GM21786 (cell line): ENCODE results near the gene MALL.
"Not testable (repeated sequence)": the region's sequence is repeated elsewhere in the genome, so short reads cannot be mapped to it uniquely, and the experiment has no call there.

ENCODE experiments used
- ATAC-seq: cut with Tn5 transposase; IDR thresholded peaks from one replicate; pipeline ENCODE4 v1.9.1; 2021; ENCODE audit not compliant: unreplicated experiment

The MALL gene

DNA sequence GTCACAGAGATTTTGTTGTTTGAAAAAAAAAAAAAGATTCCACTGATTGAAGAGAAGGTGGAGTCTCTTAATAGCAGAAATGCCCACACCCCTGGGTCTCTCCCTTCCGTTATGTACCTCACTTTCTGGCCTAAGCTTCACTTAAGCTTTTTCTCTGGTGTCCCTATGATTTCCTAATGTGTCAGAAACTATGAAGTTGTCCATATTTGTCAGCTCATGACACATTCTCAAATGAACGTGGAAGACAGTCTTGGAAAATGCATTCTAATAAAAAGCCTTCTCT lies 5.4 kb upstream of the MALL start:
- ATAC-seq, result no peak

DNA sequence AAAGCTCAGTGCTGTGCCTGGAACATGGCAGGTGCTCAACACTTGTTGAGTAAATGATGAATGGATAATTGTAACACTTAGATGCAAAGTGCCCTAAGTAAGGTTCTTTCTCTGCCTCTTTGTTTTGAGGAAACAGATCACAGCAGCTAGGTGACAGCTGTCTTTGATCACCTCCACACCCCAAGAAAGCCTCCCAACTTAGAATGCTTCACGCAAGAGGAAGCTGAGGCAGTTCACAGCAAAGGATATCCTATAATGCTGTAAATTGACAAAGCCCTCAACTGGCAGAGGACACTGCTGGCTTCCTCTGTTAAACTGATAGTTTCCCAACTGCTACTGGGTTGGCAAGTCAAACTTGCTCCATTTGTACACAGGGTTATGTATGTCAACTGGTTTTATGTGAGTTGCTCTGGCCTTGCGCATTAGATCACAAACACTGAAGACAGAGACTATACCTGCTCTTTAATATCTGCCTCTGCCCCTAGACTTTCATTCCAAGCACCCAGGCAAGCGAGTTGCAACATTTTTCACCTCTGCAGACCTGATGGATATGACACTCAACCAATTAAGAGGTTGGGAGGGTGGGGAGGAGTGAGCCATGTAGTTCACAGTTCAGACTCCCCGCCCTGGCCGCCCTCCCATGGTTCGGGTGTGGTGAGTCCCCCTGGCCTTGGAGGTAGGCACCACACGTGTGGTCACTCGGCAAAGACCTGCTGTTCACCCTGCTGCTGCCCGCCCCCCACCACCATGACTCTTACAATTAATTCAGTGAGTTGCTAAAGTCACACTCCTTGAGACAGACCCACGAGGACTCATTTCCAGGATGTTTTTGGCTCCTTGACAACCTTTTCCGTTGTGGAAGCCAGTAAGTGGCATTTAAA lies 4.8 kb upstream of the MALL start:
- ATAC-seq, result no peak

DNA sequence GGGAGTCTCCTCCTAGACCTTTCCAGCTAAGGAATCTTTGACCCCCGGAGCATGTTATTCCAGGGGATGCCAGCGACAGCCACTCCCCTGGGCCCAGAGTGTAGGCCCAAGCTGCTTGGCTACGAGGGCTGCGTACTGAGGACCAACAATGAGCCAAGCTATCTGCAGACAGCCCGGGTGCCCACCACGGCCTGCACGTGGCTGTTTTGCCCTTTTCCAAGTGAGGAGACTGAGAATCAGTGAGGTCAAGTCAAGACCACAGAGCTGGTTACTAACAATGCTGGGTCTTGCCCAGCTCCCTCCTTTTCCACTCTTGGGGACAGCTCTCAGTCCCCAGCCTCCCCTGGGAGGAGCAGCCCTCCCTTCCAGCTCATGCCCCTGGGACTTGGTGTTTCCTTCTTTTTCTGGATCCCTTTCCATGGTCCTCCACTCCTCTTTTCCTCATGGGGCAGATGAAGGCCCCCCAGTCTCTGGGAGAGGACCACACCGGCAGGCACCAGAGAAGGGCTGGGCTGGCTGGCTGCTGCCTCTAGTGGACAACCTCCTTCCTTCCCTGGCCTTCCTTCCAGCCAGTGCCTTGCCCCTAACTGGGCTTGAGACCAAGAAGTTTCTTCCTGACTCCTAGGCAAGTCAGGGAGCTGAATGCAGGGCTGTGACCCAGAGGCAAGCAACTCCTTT lies 550 bp upstream of the MALL start:
- no peak for ATAC-seq

DNA sequence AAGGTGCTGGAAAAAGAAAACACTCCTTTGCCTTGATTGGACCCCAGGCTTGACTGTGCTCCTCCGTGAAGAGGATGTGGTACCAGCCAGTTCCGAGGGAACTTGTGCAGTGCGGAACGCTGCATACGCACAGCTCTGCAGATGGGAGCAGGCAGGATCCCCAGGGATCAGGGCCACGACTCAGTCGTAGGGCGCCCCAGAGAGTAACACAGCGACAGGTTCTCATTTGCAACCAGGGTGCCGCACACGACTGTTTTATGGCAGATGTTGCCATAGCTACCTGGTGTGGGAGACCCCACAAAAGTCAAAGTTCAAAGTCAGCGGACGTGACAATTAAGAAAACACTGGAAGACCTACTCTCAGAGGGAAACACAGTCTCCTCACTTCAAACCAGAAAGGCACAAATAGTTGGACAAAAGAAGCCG lies 779 bp downstream of the MALL start:
- ATAC-seq, result no peak

GRCh38 chr2:110113961-110114591 lies 1.5 kb downstream of the MALL start:
- ATAC-seq, result no peak

- ATAC-seq, result not testable (repeated sequence)
These were observed 7.3 kb downstream of the MALL start for GRCh38 chr2:110108291-110108690.

GRCh38 chr2:110107092-110108079 lies 8.2 kb downstream of the MALL start:
- ATAC-seq, result no peak

- ATAC-seq, result no peak
These were observed 9.0 kb downstream of the MALL start for GRCh38 chr2:110106642-110107041.

DNA sequence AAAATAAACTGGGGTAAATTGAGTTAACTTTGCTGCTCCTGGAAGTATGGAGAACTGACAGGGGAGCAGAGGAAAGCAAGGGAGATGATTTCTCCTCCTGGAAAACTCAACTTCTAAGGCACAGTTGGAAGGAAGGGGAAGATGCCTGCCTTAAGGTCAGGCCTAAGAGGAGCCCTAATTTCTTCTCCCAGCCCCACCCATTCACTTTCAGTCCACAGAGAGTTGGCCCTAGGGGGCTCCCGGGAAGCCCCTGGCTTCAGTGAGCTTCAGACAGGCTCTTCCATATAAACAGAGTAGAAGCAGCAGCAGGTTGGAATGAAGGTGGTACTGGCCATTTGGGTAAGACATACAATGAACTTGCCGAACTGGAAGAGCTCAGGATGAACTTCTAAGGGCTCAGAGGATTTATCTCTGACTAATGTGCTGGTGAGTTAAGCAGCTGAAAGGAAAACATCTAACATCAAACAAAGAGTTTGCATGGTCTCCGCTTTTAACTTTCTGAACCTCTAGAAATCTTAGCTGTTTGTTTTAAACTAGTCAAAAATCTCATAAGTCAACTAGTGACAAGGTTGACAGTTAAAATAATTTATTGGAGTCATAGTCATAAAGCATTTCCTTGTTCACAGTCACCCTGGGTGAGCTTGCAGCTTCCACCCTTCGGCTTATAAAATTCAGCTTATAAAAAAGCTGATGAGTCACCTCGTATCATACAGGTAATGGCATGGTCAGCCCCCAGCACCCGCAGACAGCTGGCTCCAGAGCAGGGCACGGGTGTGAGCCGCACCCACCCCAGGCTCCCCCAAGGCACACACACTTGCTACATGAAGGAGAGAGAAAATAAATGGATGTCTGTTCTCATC lies 9.8 kb downstream of the MALL start:
- ATAC-seq, result no peak

DNA sequence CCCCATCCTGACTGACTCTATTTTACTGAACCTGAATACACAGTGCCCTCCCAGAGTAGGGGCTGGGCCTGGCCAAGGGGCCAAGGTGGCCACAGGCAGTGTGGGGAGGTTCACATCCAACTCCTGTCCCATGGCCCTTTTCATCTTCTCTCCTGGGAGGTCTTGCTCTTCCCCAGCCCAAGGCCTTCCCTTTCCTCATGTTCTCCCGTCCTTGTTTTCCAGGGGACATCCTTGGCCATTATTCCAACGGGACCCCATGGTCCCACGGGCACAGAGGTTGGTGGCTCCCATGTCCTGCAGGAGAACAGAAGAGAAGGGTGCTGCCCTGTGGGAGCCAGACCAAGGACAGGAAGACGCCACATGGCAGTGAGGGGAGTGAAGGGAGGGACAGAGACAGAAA lies 10.4 kb downstream of the MALL start:
- no peak for ATAC-seq

- ATAC-seq, result no peak
These were observed 11.4 kb downstream of the MALL start for GRCh38 chr2:110104025-110104771.

GRCh38 chr2:110103061-110103961 lies 12.3 kb downstream of the MALL start:
- no peak for ATAC-seq

GRCh38 chr2:110101901-110102803 lies 13.5 kb downstream of the MALL start:
- ATAC-seq, result no peak

GRCh38 chr2:110101280-110101844 lies 14.3 kb downstream of the MALL start:
- ATAC-seq, result no peak

DNA sequence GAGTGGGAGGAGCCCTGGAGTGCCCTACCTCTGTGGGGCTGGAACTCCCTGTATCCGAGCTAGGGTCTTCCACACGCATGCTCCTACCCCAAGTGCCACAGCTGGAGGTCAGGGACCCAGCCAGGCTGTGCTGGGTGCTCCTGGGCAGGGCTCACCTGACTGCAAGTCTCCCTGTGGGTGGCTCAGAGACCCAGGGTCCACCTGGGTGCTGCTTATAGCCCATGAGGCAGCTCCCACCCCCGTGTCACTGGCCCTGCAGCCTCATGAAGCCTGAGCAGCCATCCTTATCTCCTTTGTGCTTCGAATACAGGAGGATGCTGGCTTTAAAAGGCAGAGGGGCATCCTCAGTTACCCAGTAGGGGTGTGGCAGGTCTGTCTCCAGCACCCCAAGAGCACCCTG lies 14.7 kb downstream of the MALL start:
- not testable (repeated sequence) for ATAC-seq

- ATAC-seq, result no peak
These were observed 15.1 kb downstream of the MALL start for GRCh38 chr2:110100480-110100879.
